K562 treated with DMSO at 1 percent for 24 hours (cell line): ENCODE data around the gene SCP2. TPM values are rescaled to one million over a fixed set of nuclear protein-coding genes. Genes with fewer than 3 reads are reported as not detected.

Source experiments
- total RNA-seq: library from RNA; unstranded; fragments of 300-600 nt; gene quantifications from 2 replicates; pipeline ENCODE4 v1.2.3, GENCODE V29; 2022; ENCODE audit warnings: low read depth; ENCODE audit not compliant: insufficient read depth

Gene SCP2, protein sequence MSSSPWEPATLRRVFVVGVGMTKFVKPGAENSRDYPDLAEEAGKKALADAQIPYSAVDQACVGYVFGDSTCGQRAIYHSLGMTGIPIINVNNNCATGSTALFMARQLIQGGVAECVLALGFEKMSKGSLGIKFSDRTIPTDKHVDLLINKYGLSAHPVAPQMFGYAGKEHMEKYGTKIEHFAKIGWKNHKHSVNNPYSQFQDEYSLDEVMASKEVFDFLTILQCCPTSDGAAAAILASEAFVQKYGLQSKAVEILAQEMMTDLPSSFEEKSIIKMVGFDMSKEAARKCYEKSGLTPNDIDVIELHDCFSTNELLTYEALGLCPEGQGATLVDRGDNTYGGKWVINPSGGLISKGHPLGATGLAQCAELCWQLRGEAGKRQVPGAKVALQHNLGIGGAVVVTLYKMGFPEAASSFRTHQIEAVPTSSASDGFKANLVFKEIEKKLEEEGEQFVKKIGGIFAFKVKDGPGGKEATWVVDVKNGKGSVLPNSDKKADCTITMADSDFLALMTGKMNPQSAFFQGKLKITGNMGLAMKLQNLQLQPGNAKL
- total RNA-seq: 77.4 and 89.7 TPM in 2 replicates

DNA sequence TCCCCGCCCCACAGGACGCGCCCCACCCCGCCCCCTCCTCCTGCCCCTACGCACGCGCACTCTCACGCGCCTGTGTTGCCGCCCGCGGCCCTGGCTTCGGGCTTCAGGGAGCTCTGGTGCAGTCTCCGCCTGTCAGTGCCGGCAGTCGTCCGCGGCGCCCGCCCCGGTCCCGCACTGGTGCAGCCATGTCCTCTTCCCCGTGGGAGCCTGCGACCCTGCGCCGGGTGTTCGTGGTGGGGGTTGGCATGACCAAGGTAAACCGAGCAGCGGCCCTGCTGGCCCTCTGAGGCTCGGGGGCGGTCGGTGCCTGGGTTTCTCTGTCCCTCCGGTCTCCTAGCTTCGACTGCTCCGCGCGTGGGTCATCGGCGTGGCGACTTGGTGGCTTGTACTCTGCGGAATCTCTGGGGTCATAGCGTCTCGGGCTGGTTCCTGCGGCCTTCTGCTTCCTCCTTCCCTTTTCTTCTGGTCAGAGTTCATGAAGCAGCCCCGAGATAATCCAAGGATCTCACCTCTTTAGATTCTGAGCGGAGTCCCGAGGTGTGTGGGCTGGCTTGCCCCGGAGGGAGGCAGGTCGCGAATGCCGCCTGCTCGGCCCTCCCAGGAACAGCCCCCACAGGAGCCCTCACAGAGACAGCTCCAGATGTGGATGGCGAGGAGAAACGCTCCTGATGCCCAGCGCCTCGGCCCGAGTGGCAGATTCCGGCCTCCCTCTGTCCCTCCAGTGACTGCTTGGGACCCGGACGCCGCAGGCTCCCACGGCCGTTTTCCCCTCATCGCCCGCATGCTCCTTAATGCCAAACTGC lies at the start of gene SCP2:
Gene SCP2 (plus strand): TSS at position 65 of the 803 bp plus-strand sequence. CDS start 121 bp downstream, at position 186.

DNA sequence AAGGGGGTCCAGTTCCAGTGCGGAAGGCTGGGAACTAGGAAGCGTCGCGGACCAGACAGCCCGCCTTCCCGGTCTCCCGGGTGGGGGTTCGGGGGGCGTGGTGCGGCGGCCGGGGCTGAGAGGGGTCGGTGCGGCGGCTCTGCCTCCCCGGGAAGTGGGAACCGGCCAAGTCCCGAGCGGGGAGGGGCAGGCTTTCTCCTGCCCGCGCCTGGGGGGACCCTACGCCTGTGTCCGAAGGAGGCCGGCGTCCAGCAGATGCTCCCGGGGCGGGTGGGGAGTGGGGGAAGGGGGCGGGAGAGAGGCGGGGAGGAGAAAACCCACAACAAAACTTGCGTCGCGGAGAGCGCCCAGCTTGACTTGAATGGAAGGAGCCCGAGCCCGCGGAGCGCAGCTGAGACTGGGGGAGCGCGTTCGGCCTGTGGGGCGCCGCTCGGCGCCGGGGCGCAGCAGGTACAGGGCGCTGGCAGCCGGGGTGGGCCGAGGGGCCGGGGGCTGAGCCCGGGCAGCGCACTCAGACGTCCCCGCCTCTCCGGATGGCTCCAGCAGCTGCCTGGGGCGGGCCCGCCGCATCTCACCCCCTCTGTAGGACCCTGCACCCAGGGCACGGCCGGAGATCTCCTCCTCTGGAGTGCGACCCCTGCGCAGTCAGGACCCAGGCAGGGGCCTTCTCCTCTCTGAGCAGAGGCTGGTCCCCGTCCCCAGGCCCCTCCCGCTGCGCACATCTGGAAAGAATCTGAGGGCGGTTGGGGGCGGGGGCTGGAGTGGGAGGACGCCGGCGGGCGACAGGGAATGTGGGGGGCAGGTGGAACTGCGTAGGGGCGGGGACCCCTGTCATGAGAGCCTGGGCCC lies 135.0 kb downstream of the SCP2 start, which contains the start of gene PODN:
Gene PODN (plus strand): TSS at position 355 of the 849 bp plus-strand sequence. CDS start 7,643 bp downstream, outside the sequence.

Other genes starting within 250 kb of the SCP2 start
- 16.2 and 18.8 TPM in 2 replicates for gene COA7, start 228.9 kb upstream of the SCP2 start, total RNA-seq
- 10.2 and 15.3 TPM in 2 replicates for gene ZYG11B, start 200.8 kb upstream of the SCP2 start, total RNA-seq
- gene ZYG11A, start 84.5 kb upstream of the SCP2 start, total RNA-seq: 4.6 and 4.9 TPM in 2 replicates
- gene ECHDC2, start 5.5 kb upstream of the SCP2 start, total RNA-seq: 3.7 and 5.8 TPM in 2 replicates
- not detected in 2 replicates for gene PODN, start 134.9 kb downstream of the SCP2 start, total RNA-seq
- gene SLC1A7, start 215.4 kb downstream of the SCP2 start, total RNA-seq: not detected in 2 replicates